Sigmoid colon (tissue), 7 donors: Measurements from ENCODE around the gene UMODL1. TPM values are rescaled to one million over a fixed set of nuclear protein-coding genes. Genes with fewer than 3 reads are reported as not detected.

Experiments used
- DNase-seq: peaks from one replicate; pipeline ENCODE4 v3.0.0-alpha.2; 2019
- H3K27ac ChIP-seq, 4 donors: fragments of 200-600 bp; sonication (generic); one replicate each; pipeline ENCODE4 v1.5.1; 2016 to 2019; ENCODE audit warnings: mild to moderate bottlenecking in 1 of 4
- H3K27me3 ChIP-seq, 3 donors: fragments of 200-600 bp; sonication (generic); one replicate each; pipeline ENCODE4 v1.5.1; 2019; ENCODE audit warnings: mild to moderate bottlenecking in 1 of 3
- H3K36me3 ChIP-seq, 4 donors: fragments of 200-600 bp; sonication (generic); one replicate each; pipeline ENCODE4 v1.5.1; 2016 to 2019
- H3K4me1 ChIP-seq, 4 donors: fragments of 200-600 bp; sonication (generic); one replicate each; pipeline ENCODE4 v1.5.1; 2017 to 2019
- H3K4me3 ChIP-seq, 4 donors: fragments of 200-600 bp; sonication (generic); one replicate each; pipeline ENCODE4 v1.5.1; 2017 to 2019; ENCODE audit warnings: mild to moderate bottlenecking in 2 of 4, moderate library complexity in 1 of 4
- H3K9me3 ChIP-seq, 4 donors: fragments of 200-600 bp in 3 of 4; sonication (generic) in 3 of 4; one replicate each; pipeline versions ENCODE4 v1.5.1 to v1.6.1; 2013 to 2019
- EP300 ChIP-seq, 4 donors: sonication (generic); formaldehyde crosslinking; IDR thresholded peaks; one replicate each; pipeline ENCODE4 v1.6.1; 2017; ENCODE audit warnings: antibody characterized with exemption in 4 of 4
- POLR2A ChIP-seq, 2 donors: fragments of 450-650 bp; IDR thresholded peaks; one replicate each; pipeline ENCODE4 v1.6.1; 2016; ENCODE audit warnings: antibody characterized with exemption in 2 of 2, mild to moderate bottlenecking in 2 of 2, moderate library complexity in 2 of 2
- POLR2AphosphoS5 ChIP-seq, 4 donors: sonication (generic); formaldehyde crosslinking; IDR thresholded peaks; one replicate each; pipeline ENCODE4 v1.6.1; 2017; ENCODE audit warnings: antibody characterized with exemption in 4 of 4
- WGBS, 2 donors: extraction: QIAGEN DNeasy Blood & Tissue Kit; methylation state at CpG; one replicate each; pipeline ENCODE4 v1.1.7; 2013; 5-methylcytosine and 5-hydroxymethylcytosine counted together
- intact Hi-C: fragments of 100-400 bp; cut with DNase I; formaldehyde crosslinking; loops from one replicate; pipeline ENCODE4 v1.15.1; 2023
- polyA plus RNA-seq, 3 donors: library from polyadenylated mRNA; stranded (reverse); fragments of 200-250 nt; gene quantifications; one replicate each; pipeline ENCODE4 v1.2.3, GENCODE V29; 2013
- total RNA-seq, 4 donors: library from RNA; depleted of rRNA; stranded (reverse); fragments of >200 nt; gene quantifications; one replicate each; pipeline ENCODE4 v1.1.0, GENCODE V29; 2016
- TF ChIP-seq, protein P1 (sequence below), 4 experiments: fragments of 450-650 bp in 3 of 4; fragments of 200-600 bp in 1 of 4; IDR thresholded peaks; one replicate each; pipeline ENCODE4 v1.5.1; 2016 to 2019; ENCODE audit warnings: antibody characterized with exemption in 4 of 4, mild to moderate bottlenecking in 3 of 4, moderate library complexity in 2 of 4
- donor health status: healthy with polysubstance abuse.
- donor health status: Bipolar disorder and iron deficiency.
- donor health status: healthy.

UMODL1 gene
- total and polyA plus RNA-seq, 7 donors: 0.13 to 0.23 TPM; not detected in 5

DNA sequence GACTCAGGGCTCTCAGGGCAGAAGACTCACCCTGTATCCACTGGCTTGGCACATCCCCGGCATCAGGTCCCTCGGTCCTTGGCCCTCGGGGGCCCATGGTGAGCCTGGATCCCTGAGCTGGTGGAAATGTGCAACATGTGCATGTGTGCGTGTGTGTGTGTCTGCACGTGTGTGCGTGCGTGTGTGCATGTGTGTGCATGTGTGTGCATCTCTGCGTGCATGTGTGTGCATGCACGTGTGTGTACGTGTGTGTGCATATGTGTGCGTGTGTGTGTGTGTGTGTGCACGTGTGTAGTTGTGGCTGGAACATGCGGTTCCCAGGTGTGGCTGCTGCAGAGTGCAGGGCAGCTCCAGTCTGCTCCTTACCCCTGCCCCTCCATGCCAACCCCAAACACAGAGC lies 51.3 kb downstream of the UMODL1 start:
- intact Hi-C loops: no loop called here

DNA sequence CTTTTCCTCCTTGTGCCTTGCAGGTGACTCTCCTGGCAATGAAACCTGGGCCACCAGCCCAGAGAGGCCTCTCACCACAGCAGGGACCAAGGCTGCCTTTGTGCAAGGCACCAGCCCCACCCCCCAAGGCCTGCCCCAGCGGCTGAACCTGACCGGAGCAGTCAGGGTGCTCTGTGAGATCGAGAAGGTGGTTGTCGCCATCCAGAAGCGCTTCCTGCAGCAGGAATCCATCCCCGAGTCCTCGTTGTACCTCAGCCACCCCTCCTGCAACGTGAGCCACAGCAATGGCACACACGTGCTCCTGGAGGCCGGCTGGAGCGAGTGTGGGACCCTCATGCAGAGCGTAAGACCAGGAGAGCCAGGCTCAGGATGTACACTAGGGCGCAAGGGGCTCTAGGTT lies 51.7 kb downstream of the UMODL1 start:
- intact Hi-C loops: no loop called here
- Histone ChIP-seq H3K36me3 (no peaks in the 10 kb centered on the region), H3K9me3 (no peaks in the 10 kb centered on the region), H3K4me1 (no peaks in the 10 kb centered on the region), H3K27ac (no peak overlapping the region), H3K4me3 (no peak overlapping the region), H3K27me3 (peaks cover 0 to 84% (median 31%) of the 10 kb centered on the region in 3 donors)
- no peak for DNase-seq
- no peak for TF ChIP-seq POLR2A (IDR thresholded peaks at IDR 0.05)
- no peak for TF ChIP-seq POLR2AphosphoS5 (IDR thresholded peaks at IDR 0.05)
- TF ChIP-seq, protein P1, sequence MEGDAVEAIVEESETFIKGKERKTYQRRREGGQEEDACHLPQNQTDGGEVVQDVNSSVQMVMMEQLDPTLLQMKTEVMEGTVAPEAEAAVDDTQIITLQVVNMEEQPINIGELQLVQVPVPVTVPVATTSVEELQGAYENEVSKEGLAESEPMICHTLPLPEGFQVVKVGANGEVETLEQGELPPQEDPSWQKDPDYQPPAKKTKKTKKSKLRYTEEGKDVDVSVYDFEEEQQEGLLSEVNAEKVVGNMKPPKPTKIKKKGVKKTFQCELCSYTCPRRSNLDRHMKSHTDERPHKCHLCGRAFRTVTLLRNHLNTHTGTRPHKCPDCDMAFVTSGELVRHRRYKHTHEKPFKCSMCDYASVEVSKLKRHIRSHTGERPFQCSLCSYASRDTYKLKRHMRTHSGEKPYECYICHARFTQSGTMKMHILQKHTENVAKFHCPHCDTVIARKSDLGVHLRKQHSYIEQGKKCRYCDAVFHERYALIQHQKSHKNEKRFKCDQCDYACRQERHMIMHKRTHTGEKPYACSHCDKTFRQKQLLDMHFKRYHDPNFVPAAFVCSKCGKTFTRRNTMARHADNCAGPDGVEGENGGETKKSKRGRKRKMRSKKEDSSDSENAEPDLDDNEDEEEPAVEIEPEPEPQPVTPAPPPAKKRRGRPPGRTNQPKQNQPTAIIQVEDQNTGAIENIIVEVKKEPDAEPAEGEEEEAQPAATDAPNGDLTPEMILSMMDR (IDR thresholded peaks at IDR 0.05): no peak
- TF ChIP-seq EP300 (IDR thresholded peaks at IDR 0.05): no peak
- 55 to 64% methylated on average over 13 of the region's 13 CpGs for WGBS, 2 donors

More for the DNA sequence above, 51.3 kb downstream of the UMODL1 start:
- no peak for TF ChIP-seq POLR2AphosphoS5 (IDR thresholded peaks at IDR 0.05)
- TF ChIP-seq, protein P1 (IDR thresholded peaks at IDR 0.05): no peak
- no peak for TF ChIP-seq EP300 (IDR thresholded peaks at IDR 0.05)
- no peak for TF ChIP-seq POLR2A (IDR thresholded peaks at IDR 0.05)
- DNase-seq: no peak
- Histone ChIP-seq H3K27ac (no peak overlapping the region), H3K27me3 (peaks cover 0 to 84% (median 31%) of the 10 kb centered on the region in 3 donors), H3K4me1 (peaks cover 0 to 3% (median 0%) of the 10 kb centered on the region in 4 donors), H3K36me3 (no peaks in the 10 kb centered on the region), H3K9me3 (no peaks in the 10 kb centered on the region), H3K4me3 (no peak overlapping the region)
- 79 to 88% methylated on average over 13 of the region's 13 CpGs for WGBS, 2 donors

DNA sequence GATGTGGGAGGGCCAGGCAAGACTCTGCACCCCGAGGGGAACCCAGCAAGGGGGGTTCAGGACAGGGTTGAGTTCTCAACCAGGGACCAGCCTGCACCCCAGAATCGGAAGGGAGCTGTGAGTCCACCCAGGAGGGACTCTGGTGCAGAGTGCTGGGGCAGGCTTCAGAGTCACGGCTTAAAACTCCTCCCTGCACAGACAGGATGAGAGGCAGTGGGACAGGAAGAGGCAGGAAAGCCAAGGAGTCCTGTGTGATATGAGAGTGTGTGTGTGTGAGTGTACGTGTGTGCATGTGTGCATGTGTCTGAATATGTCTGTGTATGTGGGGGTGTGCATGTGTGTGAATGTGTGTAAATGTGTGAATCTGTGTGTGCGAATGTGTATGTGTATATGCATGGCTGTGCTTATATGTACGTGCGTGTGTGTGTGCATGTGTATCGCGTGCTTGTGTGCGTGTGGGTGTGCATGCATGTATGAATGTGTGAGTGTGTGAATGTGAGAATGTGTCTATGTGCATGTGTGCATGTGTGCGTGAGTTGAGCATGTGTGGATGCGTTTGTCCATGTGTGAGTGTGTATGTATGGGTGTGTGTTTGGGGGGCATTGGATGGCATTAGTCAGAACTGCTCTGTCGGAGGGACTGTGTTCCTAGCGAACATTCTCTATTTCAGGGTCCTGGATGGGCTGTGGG lies 52.2 kb downstream of the UMODL1 start:
- H3K9me3 ChIP-seq: no peaks in the 10 kb centered on the region
- intact Hi-C loops: no loop called here
- H3K4me3 ChIP-seq: no peak overlapping the region
- no peak overlapping the region for H3K27ac ChIP-seq
- no peak for DNase-seq
- no peaks in the 10 kb centered on the region for H3K4me1 ChIP-seq
- TF ChIP-seq POLR2AphosphoS5 (IDR thresholded peaks at IDR 0.05): no peak
- TF ChIP-seq EP300 (IDR thresholded peaks at IDR 0.05): no peak
- TF ChIP-seq, protein P1 (IDR thresholded peaks at IDR 0.05): no peak
- no peak for TF ChIP-seq POLR2A (IDR thresholded peaks at IDR 0.05)
- WGBS, 2 donors: 81 to 86% methylated on average over 14 of the region's 14 CpGs
- no peaks in the 10 kb centered on the region for H3K36me3 ChIP-seq
- peaks cover 0 to 83% (median 31%) of the 10 kb centered on the region in 3 donors for H3K27me3 ChIP-seq

DNA sequence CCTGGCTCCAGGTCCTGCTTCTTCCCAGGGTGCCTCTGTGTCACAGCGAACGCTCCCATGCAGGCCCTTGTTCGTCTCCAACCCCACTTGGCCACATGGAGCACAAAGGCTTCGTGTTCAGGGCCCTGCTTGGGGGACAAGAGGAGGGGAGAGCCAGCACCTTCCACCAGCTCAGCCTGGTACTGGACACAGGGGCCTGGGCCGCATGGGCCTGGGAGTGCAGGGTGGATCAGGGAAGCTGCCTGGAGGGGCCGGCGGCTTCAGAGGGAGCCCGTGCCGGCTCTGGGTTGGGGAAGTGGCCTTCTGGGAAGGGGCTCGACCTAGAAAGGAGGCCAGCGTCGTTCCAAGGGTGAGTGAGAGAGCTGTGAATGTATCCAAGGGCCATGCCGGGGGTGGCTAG lies 53.0 kb downstream of the UMODL1 start:
- Histone ChIP-seq H3K4me3 (no peak overlapping the region), H3K27ac (no peak overlapping the region), H3K4me1 (no peaks in the 10 kb centered on the region), H3K36me3 (no peaks in the 10 kb centered on the region), H3K27me3 (peaks cover 0 to 76% (median 26%) of the 10 kb centered on the region in 3 donors), H3K9me3 (no peaks in the 10 kb centered on the region)
- intact Hi-C loops: no loop called here
- WGBS, 2 donors: 94% methylated on average over 13 of the region's 13 CpGs
- no peak for DNase-seq
- TF ChIP-seq POLR2A (IDR thresholded peaks at IDR 0.05) (no peak), EP300 (IDR thresholded peaks at IDR 0.05) (no peak), POLR2AphosphoS5 (IDR thresholded peaks at IDR 0.05) (no peak)
- TF ChIP-seq, protein P1 (IDR thresholded peaks at IDR 0.05): no peak
